ENCODE results near the gene PKP3.

The PKP3 gene

DNA sequence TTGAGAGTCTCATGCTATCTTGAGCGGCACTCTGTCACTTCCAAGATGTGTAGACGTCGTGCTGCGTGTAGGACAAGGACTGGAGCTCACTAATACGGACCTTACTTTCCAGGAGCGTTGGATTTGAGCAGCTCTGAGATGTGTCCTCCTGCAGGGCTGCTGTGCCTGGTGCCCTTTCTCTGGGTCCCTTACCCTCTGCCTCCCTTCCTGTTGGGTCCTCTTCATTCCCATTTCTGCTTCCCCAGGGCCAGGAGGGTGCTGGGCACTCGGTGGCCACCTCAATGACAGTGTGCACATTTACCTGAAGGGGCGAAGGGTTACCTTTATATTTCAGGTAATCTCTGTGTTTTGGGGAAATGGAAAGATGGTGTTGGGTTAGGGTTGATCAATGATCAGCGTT, 60.0 kb downstream of the PKP3 start:
- Mint-ChIP-seq H3K4me3 (no peak overlapping the region), H3K4me1 (ENCODE audit: low read depth) (peaks cover 43% of the 10 kb centered on the region), H3K27me3 (no peaks in the 10 kb centered on the region), H3K9me3 (ENCODE audit: low read depth) (no peaks in the 10 kb centered on the region), H3K36me3 (peaks cover 3% of the 10 kb centered on the region), H3K27ac (no peak overlapping the region)
